Smooth muscle cell of trachea (primary cell): ENCODE measurements around the gene EIF5. TPM values are rescaled to one million over a fixed set of nuclear protein-coding genes. Genes with fewer than 3 reads are reported as not detected.

ENCODE experiments used
- total RNA-seq: library from RNA; depleted of rRNA; stranded (reverse); fragments of >200 nt; gene quantifications from 2 replicates; pipeline ENCODE4 v1.2.1, GENCODE V29; 2014

Gene EIF5
- 160 and 192 TPM in 2 replicates for total RNA-seq

GRCh38 chr14:103333754-103334643 is at the start of gene EIF5:
Gene EIF5 (plus strand): TSS chr14:103334237. CDS start chr14:103335861, 1,624 bp downstream.

DNA sequence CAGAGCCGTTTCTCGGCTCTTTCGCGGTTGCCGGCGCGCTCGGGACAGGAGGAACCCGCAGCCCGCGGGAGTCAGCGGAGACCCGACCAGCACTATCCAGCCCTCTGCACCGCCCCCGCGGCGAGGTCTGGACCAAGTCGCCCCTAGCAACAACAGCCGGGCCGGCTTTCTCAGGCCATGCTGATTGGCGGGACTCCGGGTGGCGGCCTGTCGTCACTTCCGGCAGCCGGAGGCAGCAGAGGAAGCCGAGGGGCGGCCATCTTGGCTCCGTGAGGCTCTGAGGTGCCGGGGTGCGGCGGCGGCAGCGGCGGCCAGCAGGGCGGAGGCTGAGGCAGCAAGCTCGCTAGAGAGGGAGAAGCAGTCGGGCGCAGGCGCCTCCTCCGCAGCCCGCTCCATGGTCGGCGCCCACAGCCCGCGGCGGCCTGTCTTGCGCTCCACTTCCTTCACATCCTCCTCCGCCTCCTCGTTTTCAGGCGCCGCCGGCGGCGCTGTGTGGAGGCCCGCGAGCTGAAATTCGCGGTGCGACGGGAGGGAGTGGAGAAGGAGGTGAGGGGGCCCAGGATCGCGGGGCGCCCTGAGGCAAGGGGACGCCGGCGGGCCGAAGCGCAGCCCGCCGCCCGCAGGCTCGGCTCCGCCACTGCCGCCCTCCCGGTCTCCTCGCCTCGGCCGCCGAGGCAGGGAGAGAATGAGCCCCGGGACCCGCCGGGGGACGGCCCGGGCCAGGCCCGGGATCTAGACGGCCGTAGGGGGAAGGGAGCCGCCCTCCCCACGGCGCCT is 51.3 kb downstream of the EIF5 start, which contains the start of gene MARK3:
TSS of gene MARK3 (plus strand) at position 264 of the 777 bp plus-strand sequence. CDS start 615 bp downstream, outside the sequence.

Other genes starting within 250 kb of the EIF5 start
- 0.44 and 0.99 TPM in 2 replicates for gene EXOC3L4, start 239.5 kb upstream of the EIF5 start, total RNA-seq
- 64.1 and 190 TPM in 2 replicates for gene TNFAIP2, start 210.8 kb upstream of the EIF5 start, total RNA-seq
- gene MARK3, start 51.2 kb downstream of the EIF5 start, total RNA-seq, result 83.9 and 112 TPM in 2 replicates
- 48.6 and 78.4 TPM in 2 replicates for gene CKB, start 188.6 kb downstream of the EIF5 start, total RNA-seq
- gene TRMT61A, start 195.0 kb downstream of the EIF5 start, total RNA-seq, result 7.6 and 15.5 TPM in 2 replicates
- gene BAG5, start 228.4 kb downstream of the EIF5 start, total RNA-seq, result 24.3 and 24.4 TPM in 2 replicates
- 19.0 and 23.6 TPM in 2 replicates for gene COA8, start 228.7 kb downstream of the EIF5 start, total RNA-seq